ENCODE measurements around the gene GPRC5A. TPM values are rescaled to one million over a fixed set of nuclear protein-coding genes. Genes with fewer than 3 reads are reported as not detected.

GPRC5A gene
- total RNA-seq, 2 experiments from 2014 or later = 0.27 to 0.34 TPM

DNA sequence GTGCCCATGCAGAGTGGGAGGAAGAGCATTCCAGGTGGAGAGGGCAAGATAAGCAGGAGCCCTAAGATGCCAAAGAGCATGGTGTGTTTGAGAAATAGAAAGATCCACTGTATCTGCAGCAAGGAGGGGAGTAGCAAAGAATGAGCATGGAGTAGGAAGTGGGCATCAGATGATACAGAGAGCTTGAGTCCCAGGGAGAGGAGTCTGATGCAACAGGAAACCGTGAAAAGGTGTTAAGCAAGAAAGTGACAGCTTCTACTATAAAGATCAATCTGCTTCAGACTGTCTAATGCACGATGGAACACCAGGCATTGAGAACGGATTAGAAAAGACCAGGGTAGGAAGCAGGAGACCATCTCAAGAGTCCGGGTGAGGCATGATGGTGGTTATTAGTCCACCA lies 72.9 kb downstream of the GPRC5A start:
- Mint-ChIP-seq H3K27ac (peak overlapping the region; percentile 27), H3K4me1 (peaks cover 6% of the 10 kb centered on the region), H3K4me3 (no peak overlapping the region), H3K27me3 (no peaks in the 10 kb centered on the region), H3K9me3 (no peaks in the 10 kb centered on the region), H3K36me3 (peaks cover 3% of the 10 kb centered on the region)
- no peak for DNase-seq

DNA sequence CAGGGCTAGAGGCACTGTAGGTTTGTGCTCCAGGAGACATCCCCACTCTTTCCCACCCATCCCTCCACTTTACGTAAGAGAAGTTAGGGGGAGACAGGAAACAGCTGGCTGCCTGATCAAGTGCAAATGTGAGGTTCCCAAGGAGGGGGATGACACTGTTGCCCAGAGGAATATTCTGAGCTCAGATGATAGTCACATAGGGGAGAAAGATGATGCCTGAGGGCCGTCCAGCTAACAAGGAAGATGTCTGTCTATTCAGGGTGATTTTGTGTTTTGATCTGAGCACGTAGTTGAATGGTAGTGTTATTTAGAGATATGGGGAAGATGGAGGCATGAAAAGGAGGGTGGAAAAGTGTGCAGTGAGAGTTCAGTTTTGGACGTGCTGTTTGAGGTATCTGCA lies 74.5 kb downstream of the GPRC5A start:
- no peak overlapping the region for H3K4me3 Mint-ChIP-seq
- peaks cover 5% of the 10 kb centered on the region for H3K36me3 Mint-ChIP-seq
- peaks cover 6% of the 10 kb centered on the region for H3K4me1 Mint-ChIP-seq
- H3K9me3 Mint-ChIP-seq = no peaks in the 10 kb centered on the region
- no peak overlapping the region for H3K27ac Mint-ChIP-seq
- no peaks in the 10 kb centered on the region for H3K27me3 Mint-ChIP-seq
- no peak for DNase-seq

Other genes starting within 250 kb of the GPRC5A start
- 10 to 100 TPM; 10.3 to 11.3 TPM for gene GPR19, start 195.4 kb upstream of the GPRC5A start, total RNA-seq
- gene CDKN1B, start 174.2 kb upstream of the GPRC5A start, total RNA-seq = 10 to 100 TPM; 26.0 to 26.1 TPM
- 1 to 10 TPM; 2.3 to 3.1 TPM for gene APOLD1, start 105.9 kb upstream of the GPRC5A start, total RNA-seq
- gene DDX47, start 78.2 kb upstream of the GPRC5A start, total RNA-seq = 100 to 1,000 TPM in 1 of 2 experiments, 10 to 100 TPM in 1; 98.5 to 107 TPM
- gene GPRC5D, start 60.6 kb downstream of the GPRC5A start, total RNA-seq = not detected
- 10 to 100 TPM; 21.0 to 21.2 TPM for gene HEBP1, start 108.7 kb downstream of the GPRC5A start, total RNA-seq
- 1 to 10 TPM; 6.9 to 8.4 TPM for gene FAM234B, start 152.8 kb downstream of the GPRC5A start, total RNA-seq
- not detected for gene GSG1, start 212.1 kb downstream of the GPRC5A start, total RNA-seq

All from activated naive CD8-positive, alpha-beta T cell treated with anti-CD3 and anti-CD28 coated beads for 36 hours (primary cell).